ENCODE results near the gene SLC26A6. TPM values are rescaled to one million over a fixed set of nuclear protein-coding genes. Genes with fewer than 3 reads are reported as not detected.

SLC26A6 gene
- total and polyA plus RNA-seq, 9 donors, result 7.9 to 19.1 (median 10.5) TPM

DNA sequence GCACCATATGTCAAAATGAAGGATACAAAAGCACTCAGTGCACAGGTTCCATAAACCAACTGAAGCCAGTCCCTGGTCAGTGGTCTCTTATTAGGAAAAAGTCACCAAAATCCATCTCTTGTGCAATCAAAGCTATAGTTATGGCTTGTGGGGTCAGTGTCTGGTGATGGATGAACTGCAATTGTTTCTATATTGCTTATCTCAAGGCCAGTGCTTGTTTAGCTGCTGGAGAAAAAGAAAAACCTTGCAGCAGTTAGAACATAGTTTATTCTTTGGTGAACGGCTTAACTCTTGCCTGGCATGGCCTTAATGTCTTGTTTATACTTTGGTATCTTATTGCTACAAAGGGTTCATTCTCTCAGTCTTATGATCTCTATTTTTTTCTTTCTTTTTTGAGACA, 23.0 kb downstream of the SLC26A6 start:
- TF ChIP-seq EP300 (IDR thresholded peaks at IDR 0.05) (no peak), POLR2A (IDR thresholded peaks at IDR 0.05) (no peak)
- TF ChIP-seq, protein P1, sequence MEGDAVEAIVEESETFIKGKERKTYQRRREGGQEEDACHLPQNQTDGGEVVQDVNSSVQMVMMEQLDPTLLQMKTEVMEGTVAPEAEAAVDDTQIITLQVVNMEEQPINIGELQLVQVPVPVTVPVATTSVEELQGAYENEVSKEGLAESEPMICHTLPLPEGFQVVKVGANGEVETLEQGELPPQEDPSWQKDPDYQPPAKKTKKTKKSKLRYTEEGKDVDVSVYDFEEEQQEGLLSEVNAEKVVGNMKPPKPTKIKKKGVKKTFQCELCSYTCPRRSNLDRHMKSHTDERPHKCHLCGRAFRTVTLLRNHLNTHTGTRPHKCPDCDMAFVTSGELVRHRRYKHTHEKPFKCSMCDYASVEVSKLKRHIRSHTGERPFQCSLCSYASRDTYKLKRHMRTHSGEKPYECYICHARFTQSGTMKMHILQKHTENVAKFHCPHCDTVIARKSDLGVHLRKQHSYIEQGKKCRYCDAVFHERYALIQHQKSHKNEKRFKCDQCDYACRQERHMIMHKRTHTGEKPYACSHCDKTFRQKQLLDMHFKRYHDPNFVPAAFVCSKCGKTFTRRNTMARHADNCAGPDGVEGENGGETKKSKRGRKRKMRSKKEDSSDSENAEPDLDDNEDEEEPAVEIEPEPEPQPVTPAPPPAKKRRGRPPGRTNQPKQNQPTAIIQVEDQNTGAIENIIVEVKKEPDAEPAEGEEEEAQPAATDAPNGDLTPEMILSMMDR (IDR thresholded peaks at IDR 0.05), result no peak
- Histone ChIP-seq H3K4me3 (no peak overlapping the region), H3K36me3 (no peaks in the 10 kb centered on the region), H3K4me1 (ENCODE audit: insufficient read depth) (peaks cover 5% of the 10 kb centered on the region), H3K9me3 (no peaks in the 10 kb centered on the region), H3K27ac (no peak overlapping the region), H3K27me3 (no peaks in the 10 kb centered on the region)
- no peak for DNase-seq
- 3 to 26% (median 12%) methylated on average over 1 of the region's 1 CpG for WGBS, 3 donors
- intact Hi-C loops (cut with DNase I), result loop anchor here in 1 of 4 donors (10.0 kb wide), 1 partner anchor 1942 kb away; no protein-coding TSS in a partner anchor

DNA sequence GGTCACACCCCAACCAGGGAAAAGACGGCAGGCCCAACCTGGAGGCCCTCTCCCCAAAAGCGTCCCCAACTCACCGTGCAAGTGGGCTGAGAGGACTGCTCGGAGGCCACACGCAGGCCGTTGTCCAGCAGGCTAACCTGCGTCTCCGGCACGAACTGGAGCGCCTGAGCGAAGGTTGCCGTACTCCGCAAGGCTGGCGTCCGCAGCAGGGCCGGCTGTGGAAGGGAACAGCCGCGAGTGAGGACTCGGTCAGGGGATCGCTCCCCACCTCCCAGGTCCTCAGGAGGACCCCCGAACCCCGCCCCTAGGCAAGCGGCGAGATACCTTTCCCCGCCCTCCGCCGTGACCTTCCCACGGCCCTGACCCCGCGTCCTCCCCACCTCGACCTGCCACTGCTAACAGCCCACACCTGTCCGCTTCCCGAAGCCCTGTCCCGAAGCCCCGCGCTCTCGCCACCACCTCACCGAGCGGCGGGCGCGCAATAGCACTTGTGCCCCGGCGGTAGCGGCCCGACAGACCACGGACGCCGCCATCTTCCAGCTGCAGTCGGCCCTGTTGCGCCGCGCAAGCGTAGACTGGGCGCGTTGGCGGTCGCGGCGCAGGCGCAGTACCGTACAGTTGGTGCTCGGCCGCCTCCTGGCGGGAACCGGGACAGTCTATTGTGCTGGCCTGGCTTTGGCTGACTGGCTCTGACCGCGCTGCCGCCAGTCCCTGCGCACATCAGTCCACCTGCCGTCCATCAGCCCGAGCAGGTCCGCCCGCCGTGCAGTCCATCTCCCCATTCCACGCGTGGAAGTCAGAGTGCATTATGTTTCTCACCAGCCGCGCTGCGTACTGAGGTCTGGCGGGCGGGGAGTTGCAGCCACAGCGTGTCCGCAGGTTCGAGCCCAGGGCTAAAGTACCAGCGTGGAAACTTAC, 25.9 kb downstream of the SLC26A6 start, which contains the start of gene UQCRC1:
UQCRC1 (minus strand) TSS at position 559 of the 918 bp plus-strand sequence; CDS start at position 533, 26 bp downstream.
- H3K27ac ChIP-seq, result peak within 1 kb of the TSS; percentile 74
- no peaks in the 10 kb centered on the region for H3K27me3 ChIP-seq
- intact Hi-C loops (cut with DNase I), result loop anchor here in 1 of 4 donors (5.0 to 10.0 kb wide), 2 partner anchors 52 to 1945 kb away; partner anchors contain the start of gene PFKFB4
- no peak for TF ChIP-seq EP300 (IDR thresholded peaks at IDR 0.05)
- TF ChIP-seq, protein P1 (IDR thresholded peaks at IDR 0.05), result peak; percentile 72 to 95 (median 94)
- TF ChIP-seq POLR2A (IDR thresholded peaks at IDR 0.05), result peak; percentile 84
- H3K4me1 ChIP-seq (ENCODE audit: insufficient read depth), result peaks cover 5% of the 10 kb centered on the region
- no peaks in the 10 kb centered on the region for H3K9me3 ChIP-seq
- peak within 1 kb of the TSS; percentile 70 for H3K4me3 ChIP-seq
- no peaks in the 10 kb centered on the region for H3K36me3 ChIP-seq
- DNase-seq, result peak; percentile 90 to 96 (median 93)
- WGBS, 3 donors, result 2 to 3% (median 2%) methylated on average over 79 to 86 of the region's 86 CpGs

DNA sequence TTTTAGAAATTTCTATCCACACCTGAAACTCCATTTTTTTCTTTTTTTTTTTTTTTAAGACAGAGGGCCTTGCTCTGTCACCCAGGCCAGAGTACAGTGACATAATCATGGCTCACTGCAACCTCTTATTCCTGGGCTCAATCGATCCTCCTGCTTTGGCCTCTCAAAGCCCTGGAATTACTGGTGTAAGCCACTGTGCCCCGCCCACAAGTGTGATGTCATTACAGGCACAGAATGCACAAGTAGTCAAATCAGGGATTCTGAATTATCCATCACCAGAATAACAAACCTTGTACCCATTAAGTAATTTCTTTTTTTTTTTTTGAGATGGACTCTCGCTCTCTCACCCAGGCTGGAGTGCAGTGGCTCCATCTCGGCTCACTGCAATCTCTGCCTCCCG, 27.7 kb downstream of the SLC26A6 start:
- TF ChIP-seq EP300 (IDR thresholded peaks at IDR 0.05) (no peak), POLR2A (IDR thresholded peaks at IDR 0.05) (no peak)
- TF ChIP-seq, protein P1 (IDR thresholded peaks at IDR 0.05), result no peak
- DNase-seq, result no peak
- no peaks in the 10 kb centered on the region for H3K9me3 ChIP-seq
- WGBS, 3 donors, result 92 to 96% (median 95%) methylated on average over 5 of the region's 5 CpGs
- intact Hi-C loops (cut with DNase I), result loop anchor here in 1 of 4 donors (5.0 kb wide), 1 partner anchor 50 kb away; the partner anchor contains the start of gene PFKFB4
- peaks cover 5% of the 10 kb centered on the region for H3K4me1 ChIP-seq (ENCODE audit: insufficient read depth)
- H3K36me3 ChIP-seq, result no peaks in the 10 kb centered on the region
- H3K27me3 ChIP-seq, result no peaks in the 10 kb centered on the region
- no peak overlapping the region for H3K4me3 ChIP-seq
- H3K27ac ChIP-seq, result no peak overlapping the region

DNA sequence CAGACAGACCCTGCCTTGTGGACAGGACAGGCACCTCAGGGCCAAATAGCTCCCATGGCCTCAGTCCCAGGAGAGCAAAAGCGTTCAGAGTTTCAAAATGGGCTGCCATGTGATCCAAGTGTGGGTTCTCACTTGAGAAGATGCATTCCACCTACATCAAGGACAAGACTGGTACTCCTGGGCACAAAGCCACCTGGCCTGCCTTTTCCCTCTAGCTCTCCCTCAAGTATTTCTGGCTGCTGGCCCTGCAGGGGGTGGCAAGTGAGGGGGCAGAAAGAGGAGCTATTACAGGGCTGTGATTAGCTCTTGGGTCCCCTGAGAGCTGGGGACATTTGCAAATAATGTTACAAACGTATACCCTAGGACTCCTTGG, 33.7 kb downstream of the SLC26A6 start:
- 69 to 73% (median 72%) methylated on average over 2 of the region's 2 CpGs for WGBS, 3 donors
- TF ChIP-seq, protein P1 (IDR thresholded peaks at IDR 0.05), result no peak
- TF ChIP-seq EP300 (IDR thresholded peaks at IDR 0.05), result no peak
- H3K27ac ChIP-seq, result no peak overlapping the region
- intact Hi-C loops (cut with DNase I), result no loop called here
- H3K9me3 ChIP-seq, result no peaks in the 10 kb centered on the region
- H3K4me3 ChIP-seq, result no peak overlapping the region
- H3K4me1 ChIP-seq (ENCODE audit: insufficient read depth), result peaks cover 20% of the 10 kb centered on the region
- H3K27me3 ChIP-seq, result no peaks in the 10 kb centered on the region
- no peaks in the 10 kb centered on the region for H3K36me3 ChIP-seq
- DNase-seq, result no peak

Data from ovary (tissue), 9 donors.